Testis (tissue), 3 donors: Measurements from ENCODE around the gene CAPN9. TPM values are rescaled to one million over a fixed set of nuclear protein-coding genes. Genes with fewer than 3 reads are reported as not detected.
A peak's percentile ranks its signal among the peaks of the same experiment; 100 is the strongest.

ENCODE experiments used
- DNase-seq: peaks from one replicate; pipeline ENCODE4 v3.0.0-alpha.2; 2019
- H3K27ac ChIP-seq, 2 donors: fragments of 200-600 bp; sonication (generic); one replicate each; pipeline ENCODE4 v1.5.1; 2019
- H3K27me3 ChIP-seq: fragments of 200-600 bp; sonication (generic); one replicate; pipeline ENCODE4 v1.5.1; 2019
- H3K36me3 ChIP-seq: fragments of 200-600 bp; sonication (generic); one replicate; pipeline ENCODE4 v1.5.1; 2017; ENCODE audit warnings: low read depth; ENCODE audit errors: missing control alignments
- H3K4me1 ChIP-seq: fragments of 200-600 bp; sonication (generic); one replicate; pipeline ENCODE4 v1.5.1; 2019
- H3K4me3 ChIP-seq, 2 donors: fragments of 200-600 bp; sonication (generic); one replicate each; pipeline ENCODE4 v1.5.1; 2017 to 2019
- H3K9me3 ChIP-seq: fragments of 200-600 bp; sonication (generic); one replicate; pipeline ENCODE4 v1.5.1; 2017
- CTCF ChIP-seq, 3 experiments: fragments of 450-650 bp in 2 of 3; fragments of 200-600 bp in 1 of 3; sonication (generic) in 1 of 3; IDR thresholded peaks; one replicate each; pipeline ENCODE4 v1.5.1; 2016 to 2019; ENCODE audit warnings: antibody characterized with exemption in 3 of 3, mild to moderate bottlenecking in 2 of 3, moderate library complexity in 1 of 3
- POLR2A ChIP-seq: fragments of 450-650 bp; IDR thresholded peaks from one replicate; pipeline ENCODE4 v1.6.1; 2017; ENCODE audit warnings: antibody characterized with exemption, mild to moderate bottlenecking, moderate library complexity
- WGBS, 2 donors: methylation state at CpG; one replicate each; pipeline ENCODE4 v1.1.5; 2018; 5-methylcytosine and 5-hydroxymethylcytosine counted together
- intact Hi-C: fragments of 100-400 bp; cut with DNase I; formaldehyde crosslinking; loops from one replicate; pipeline ENCODE4 v1.15.1; 2023; ENCODE audit warnings: low total_unique reads
- polyA plus RNA-seq: library from polyadenylated mRNA; stranded (reverse); fragments of 350-450 nt; fragmentation: Illumina TruSeq; extraction: RNeasy Lipid Tissue Mini Kit (QIAGEN cat#74804); gene quantifications from one replicate; pipeline ENCODE4 v1.2.3, GENCODE V29; 2014; ENCODE audit warnings: low read depth, low replicate concordance; ENCODE audit not compliant: insufficient read depth
- total RNA-seq, 2 donors: library from RNA; depleted of rRNA; stranded (reverse); fragments of >200 nt; gene quantifications; one replicate each; pipeline ENCODE4 v1.2.3, GENCODE V29; 2016

The CAPN9 gene
- total and polyA plus RNA-seq, 3 donors from 2014 or later: 0.16 to 0.34 (median 0.25) TPM

- Histone ChIP-seq H3K27ac (no peak overlapping the region), H3K9me3 (no peaks in the 10 kb centered on the region), H3K4me3 (no peak overlapping the region), H3K4me1 (no peaks in the 10 kb centered on the region), H3K27me3 (no peaks in the 10 kb centered on the region), H3K36me3 (no peaks in the 10 kb centered on the region)
- 74 to 100% methylated on average over 1 to 5 of the region's 5 CpGs for WGBS, 2 donors
- intact Hi-C loops: no loop called here
- no peak for DNase-seq
- TF ChIP-seq CTCF (IDR thresholded peaks at IDR 0.05) (no peak), POLR2A (no peak)
Measured at GRCh38 chr1:230750576-230750975, 3.4 kb downstream of the CAPN9 start.

GRCh38 chr1:230750986-230751625, 3.9 kb downstream of the CAPN9 start:
- Histone ChIP-seq H3K9me3 (no peaks in the 10 kb centered on the region), H3K27ac (no peak overlapping the region), H3K36me3 (no peaks in the 10 kb centered on the region), H3K4me1 (no peaks in the 10 kb centered on the region), H3K27me3 (no peaks in the 10 kb centered on the region), H3K4me3 (no peak overlapping the region)
- 81 to 84% methylated on average over 6 of the region's 6 CpGs for WGBS, 2 donors
- TF ChIP-seq POLR2A (no peak), CTCF (IDR thresholded peaks at IDR 0.05) (no peak)
- DNase-seq: no peak
- intact Hi-C loops: no loop called here

GRCh38 chr1:230752407-230752806, 5.2 kb downstream of the CAPN9 start:
- DNase-seq: no peak
- H3K36me3 ChIP-seq: no peaks in the 10 kb centered on the region
- H3K27ac ChIP-seq: no peak overlapping the region
- WGBS, 2 donors: 81 to 82% methylated on average over 6 of the region's 6 CpGs
- H3K4me1 ChIP-seq: no peaks in the 10 kb centered on the region
- intact Hi-C loops: no loop called here
- H3K4me3 ChIP-seq: no peak overlapping the region
- TF ChIP-seq POLR2A (no peak), CTCF (IDR thresholded peaks at IDR 0.05) (no peak)
- no peaks in the 10 kb centered on the region for H3K27me3 ChIP-seq
- H3K9me3 ChIP-seq: no peaks in the 10 kb centered on the region

GRCh38 chr1:230753191-230753585, 6.0 kb downstream of the CAPN9 start:
- Histone ChIP-seq H3K27ac (no peak overlapping the region), H3K36me3 (no peaks in the 10 kb centered on the region), H3K4me3 (peak overlapping the region in 1 of 2 donors; percentile 31), H3K9me3 (no peaks in the 10 kb centered on the region), H3K4me1 (no peaks in the 10 kb centered on the region), H3K27me3 (no peaks in the 10 kb centered on the region)
- 40 to 78% methylated on average over 5 of the region's 5 CpGs for WGBS, 2 donors
- no peak for DNase-seq
- intact Hi-C loops: no loop called here
- TF ChIP-seq POLR2A: no peak
- TF ChIP-seq CTCF (IDR thresholded peaks at IDR 0.05): no peak
